Measurements from ENCODE around the gene LSS. TPM values are rescaled to one million over a fixed set of nuclear protein-coding genes. Genes with fewer than 3 reads are reported as not detected.
A peak's percentile ranks its signal among the peaks of the same experiment; 100 is the strongest.
"Not testable (repeated sequence)": the region's sequence is repeated elsewhere in the genome, so short reads cannot be mapped to it uniquely, and the experiment has no call there.

LSS gene
- total and polyA plus RNA-seq, 5 donors from 2014 or later, result 8.8 to 51.6 (median 13.3) TPM

GRCh38 chr21:46151989-46152926 lies 76.3 kb downstream of the LSS start:
- no peaks in the 10 kb centered on the region for H3K27me3 Mint-ChIP-seq
- DNase-seq, result no peak

GRCh38 chr21:46151261-46151988 lies 77.1 kb downstream of the LSS start:
- Histone ChIP-seq H3K36me3 (ENCODE audit: control insufficient read depth, insufficient read depth, low read length) (no peaks in the 10 kb centered on the region), H3K27me3 (ENCODE audit: control insufficient read depth, insufficient read depth, low read length) (no peaks in the 10 kb centered on the region), H3K9me3 (ENCODE audit: control insufficient read depth in 2 of 2, low read length in 2 of 2) (no peaks in the 10 kb centered on the region), H3K4me3 (ENCODE audit: low read depth, low read length) (no peak overlapping the region), H3K4me1 (ENCODE audit: control insufficient read depth, insufficient read depth, low read length, poor library complexity, severe bottlenecking) (no peaks in the 10 kb centered on the region), H3K27ac (ENCODE audit: insufficient read depth, low read length, poor library complexity, severe bottlenecking) (no peak overlapping the region)
- H3K27me3 Mint-ChIP-seq, result no peaks in the 10 kb centered on the region
- no peaks in the 10 kb centered on the region for H3K36me3 Mint-ChIP-seq
- ATAC-seq (ENCODE audit: low read depth in 2 of 2), result no peak
- H3K4me3 Mint-ChIP-seq, result no peak overlapping the region
- H3K4me1 Mint-ChIP-seq, result peaks cover 0 to 5% (median 1%) of the 10 kb centered on the region in 4 donors
- DNase-seq, result no peak
- no peak overlapping the region for H3K27ac Mint-ChIP-seq
- H3K9me3 Mint-ChIP-seq, result no peaks in the 10 kb centered on the region

More at GRCh38 chr21:46151989-46152926, 76.3 kb downstream of the LSS start:
- Mint-ChIP-seq H3K4me1 (peaks cover 0 to 5% (median 1%) of the 10 kb centered on the region in 4 donors), H3K27ac (no peak overlapping the region), H3K4me3 (no peak overlapping the region), H3K36me3 (no peaks in the 10 kb centered on the region), H3K9me3 (no peaks in the 10 kb centered on the region)
- Histone ChIP-seq H3K36me3 (ENCODE audit: control insufficient read depth, insufficient read depth, low read length) (no peaks in the 10 kb centered on the region), H3K4me3 (ENCODE audit: low read depth, low read length) (no peak overlapping the region), H3K27me3 (ENCODE audit: control insufficient read depth, insufficient read depth, low read length) (no peaks in the 10 kb centered on the region), H3K9me3 (ENCODE audit: control insufficient read depth in 2 of 2, low read length in 2 of 2) (no peaks in the 10 kb centered on the region), H3K27ac (ENCODE audit: insufficient read depth, low read length, poor library complexity, severe bottlenecking) (no peak overlapping the region), H3K4me1 (ENCODE audit: control insufficient read depth, insufficient read depth, low read length, poor library complexity, severe bottlenecking) (no peaks in the 10 kb centered on the region)
- no peak for ATAC-seq (ENCODE audit: low read depth in 2 of 2)

GRCh38 chr21:46150491-46151121 lies 78.0 kb downstream of the LSS start:
- no peaks in the 10 kb centered on the region for H3K36me3 Mint-ChIP-seq
- Histone ChIP-seq H3K36me3 (ENCODE audit: control insufficient read depth, insufficient read depth, low read length) (no peaks in the 10 kb centered on the region), H3K27ac (ENCODE audit: insufficient read depth, low read length, poor library complexity, severe bottlenecking) (no peak overlapping the region), H3K4me3 (ENCODE audit: low read depth, low read length) (no peak overlapping the region), H3K9me3 (ENCODE audit: control insufficient read depth in 2 of 2, low read length in 2 of 2) (no peaks in the 10 kb centered on the region), H3K4me1 (ENCODE audit: control insufficient read depth, insufficient read depth, low read length, poor library complexity, severe bottlenecking) (no peaks in the 10 kb centered on the region), H3K27me3 (ENCODE audit: control insufficient read depth, insufficient read depth, low read length) (no peaks in the 10 kb centered on the region)
- H3K4me1 Mint-ChIP-seq, result peaks cover 0 to 5% (median 1%) of the 10 kb centered on the region in 4 donors
- DNase-seq (no peak), ATAC-seq (ENCODE audit: low read depth in 2 of 2) (no peak)
- no peak overlapping the region for H3K27ac Mint-ChIP-seq
- no peak overlapping the region for H3K4me3 Mint-ChIP-seq
- no peaks in the 10 kb centered on the region for H3K9me3 Mint-ChIP-seq
- H3K27me3 Mint-ChIP-seq, result no peaks in the 10 kb centered on the region

GRCh38 chr21:46150073-46150472 lies 78.5 kb downstream of the LSS start:
- DNase-seq (no peak), ATAC-seq (ENCODE audit: low read depth in 2 of 2) (no peak)
- H3K36me3 ChIP-seq (ENCODE audit: control insufficient read depth, insufficient read depth, low read length), result no peaks in the 10 kb centered on the region
- H3K9me3 Mint-ChIP-seq, result no peaks in the 10 kb centered on the region
- peaks cover 0 to 5% (median 1%) of the 10 kb centered on the region in 4 donors for H3K4me1 Mint-ChIP-seq
- no peaks in the 10 kb centered on the region for H3K27me3 ChIP-seq (ENCODE audit: control insufficient read depth, insufficient read depth, low read length)
- no peaks in the 10 kb centered on the region for H3K4me1 ChIP-seq (ENCODE audit: control insufficient read depth, insufficient read depth, low read length, poor library complexity, severe bottlenecking)
- H3K27ac ChIP-seq (ENCODE audit: insufficient read depth, low read length, poor library complexity, severe bottlenecking), result no peak overlapping the region
- no peak overlapping the region for H3K4me3 ChIP-seq (ENCODE audit: low read depth, low read length)
- H3K4me3 Mint-ChIP-seq, result no peak overlapping the region
- H3K9me3 ChIP-seq (ENCODE audit: control insufficient read depth in 2 of 2, low read length in 2 of 2), result no peaks in the 10 kb centered on the region
- no peaks in the 10 kb centered on the region for H3K36me3 Mint-ChIP-seq
- H3K27ac Mint-ChIP-seq, result no peak overlapping the region
- no peaks in the 10 kb centered on the region for H3K27me3 Mint-ChIP-seq

GRCh38 chr21:46149205-46149901 lies 79.2 kb downstream of the LSS start:
- Mint-ChIP-seq H3K27ac (no peak overlapping the region), H3K4me3 (no peak overlapping the region), H3K4me1 (peaks cover 0 to 6% (median 2%) of the 10 kb centered on the region in 4 donors), H3K27me3 (no peaks in the 10 kb centered on the region), H3K36me3 (no peaks in the 10 kb centered on the region), H3K9me3 (no peaks in the 10 kb centered on the region)
- H3K4me1 ChIP-seq (ENCODE audit: control insufficient read depth, insufficient read depth, low read length, poor library complexity, severe bottlenecking), result no peaks in the 10 kb centered on the region
- no peaks in the 10 kb centered on the region for H3K9me3 ChIP-seq (ENCODE audit: control insufficient read depth in 2 of 2, low read length in 2 of 2)
- DNase-seq, result no peak
- no peak overlapping the region for H3K27ac ChIP-seq (ENCODE audit: insufficient read depth, low read length, poor library complexity, severe bottlenecking)
- H3K36me3 ChIP-seq (ENCODE audit: control insufficient read depth, insufficient read depth, low read length), result no peaks in the 10 kb centered on the region
- no peak overlapping the region for H3K4me3 ChIP-seq (ENCODE audit: low read depth, low read length)
- no peaks in the 10 kb centered on the region for H3K27me3 ChIP-seq (ENCODE audit: control insufficient read depth, insufficient read depth, low read length)
- ATAC-seq (ENCODE audit: low read depth in 2 of 2), result no peak

- Histone ChIP-seq H3K4me3 (ENCODE audit: low read depth, low read length) (no peak overlapping the region), H3K27me3 (ENCODE audit: control insufficient read depth, insufficient read depth, low read length) (no peaks in the 10 kb centered on the region), H3K9me3 (ENCODE audit: control insufficient read depth in 2 of 2, low read length in 2 of 2) (no peaks in the 10 kb centered on the region), H3K4me1 (ENCODE audit: control insufficient read depth, insufficient read depth, low read length, poor library complexity, severe bottlenecking) (peaks cover 7% of the 10 kb centered on the region), H3K36me3 (ENCODE audit: control insufficient read depth, insufficient read depth, low read length) (no peaks in the 10 kb centered on the region), H3K27ac (ENCODE audit: insufficient read depth, low read length, poor library complexity, severe bottlenecking) (no peak overlapping the region)
- Mint-ChIP-seq H3K9me3 (no peaks in the 10 kb centered on the region), H3K36me3 (no peaks in the 10 kb centered on the region), H3K27ac (no peak overlapping the region), H3K4me3 (no peak overlapping the region), H3K4me1 (peaks cover 0 to 14% (median 6%) of the 10 kb centered on the region in 4 donors), H3K27me3 (no peaks in the 10 kb centered on the region)
- ATAC-seq (ENCODE audit: low read depth in 2 of 2), result no peak
- no peak for DNase-seq
Observed at GRCh38 chr21:46148106-46148505, 80.5 kb downstream of the LSS start.

GRCh38 chr21:46147429-46147828 lies 81.1 kb downstream of the LSS start:
- not testable (repeated sequence) for H3K27me3 Mint-ChIP-seq; H3K9me3 Mint-ChIP-seq; H3K36me3 Mint-ChIP-seq; H3K9me3 ChIP-seq (ENCODE audit: control insufficient read depth in 2 of 2, low read length in 2 of 2); ATAC-seq (ENCODE audit: low read depth in 2 of 2); H3K27me3 ChIP-seq (ENCODE audit: control insufficient read depth, insufficient read depth, low read length); H3K27ac ChIP-seq (ENCODE audit: insufficient read depth, low read length, poor library complexity, severe bottlenecking); H3K4me3 ChIP-seq (ENCODE audit: low read depth, low read length); H3K4me1 ChIP-seq (ENCODE audit: control insufficient read depth, insufficient read depth, low read length, poor library complexity, severe bottlenecking); H3K27ac Mint-ChIP-seq; H3K36me3 ChIP-seq (ENCODE audit: control insufficient read depth, insufficient read depth, low read length); H3K4me3 Mint-ChIP-seq
- DNase-seq, result peak in 2 of 3 donors; percentile 34 to 66
- peaks cover 0 to 11% (median 6%) of the 10 kb centered on the region in 4 donors for H3K4me1 Mint-ChIP-seq

All from CD4-positive, CD25-positive, alpha-beta regulatory T cell (primary cell).